HFF-Myc (cell line): ENCODE measurements around the gene CARS1.

Experiments used
- DNase-seq: peaks from one replicate; pipeline ENCODE4 v3.0.0-alpha.2; 2011; ENCODE audit warnings: low read depth; ENCODE audit errors: extremely low read depth
- H3K4me3 ChIP-seq: replicated peaks from 2 replicates; pipeline ENCODE4 v1.5.1; 2011; ENCODE audit warnings: low read depth, mild to moderate bottlenecking, control low read depth, low read length
- TF ChIP-seq, protein P1 (sequence below): IDR thresholded peaks from 2 replicates; pipeline ENCODE4 v1.5.1; 2012; ENCODE audit warnings: mild to moderate bottlenecking, low read depth, low read length, control low read depth; ENCODE audit errors: missing control alignments

Gene CARS1

DNA sequence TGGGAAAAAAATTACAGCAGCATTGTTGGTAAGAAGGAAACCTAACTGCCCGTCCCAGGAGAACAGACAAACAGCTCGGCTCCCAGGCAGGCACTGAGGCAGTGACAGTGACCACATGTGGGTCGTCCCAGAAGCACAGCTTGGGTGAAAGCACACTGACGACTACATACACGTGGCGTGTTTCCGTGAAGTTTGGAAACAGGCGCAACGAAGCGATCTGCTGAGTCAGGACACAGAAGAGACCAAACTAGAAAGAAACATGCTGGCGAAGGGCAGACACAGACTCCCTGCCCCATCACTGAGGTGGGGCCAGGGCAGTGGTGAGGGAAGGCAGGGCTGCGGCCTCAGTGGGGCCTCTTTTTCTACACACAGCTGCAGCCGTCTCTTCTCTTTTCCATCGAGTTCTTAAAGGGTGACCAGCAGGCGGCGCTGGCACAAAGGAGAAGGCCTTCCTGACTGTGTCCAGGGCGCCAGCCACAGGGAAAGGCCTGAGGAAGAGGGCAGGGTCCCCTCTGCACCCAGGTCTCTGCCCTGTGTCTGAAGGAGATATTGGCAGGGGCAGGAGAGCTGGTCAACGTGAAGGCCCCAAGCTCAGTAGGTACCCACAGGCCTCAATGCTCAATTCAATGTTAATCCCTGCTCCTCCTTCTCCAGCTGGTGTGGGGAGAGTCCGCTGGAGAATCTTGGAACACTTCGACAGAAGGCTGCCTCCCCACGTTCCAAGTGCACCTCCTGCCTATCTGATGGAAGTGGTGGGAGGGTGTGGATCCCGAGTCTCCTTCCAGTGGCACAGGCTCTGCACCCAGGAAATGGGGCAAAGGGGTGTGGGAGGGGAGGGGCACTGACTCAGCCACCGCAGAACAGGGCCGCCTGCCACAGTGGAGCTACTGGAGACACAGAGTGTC lies 19.9 kb downstream of the CARS1 start:
- no peak overlapping the region for H3K4me3 ChIP-seq
- no peak for DNase-seq
- TF ChIP-seq, protein P1, sequence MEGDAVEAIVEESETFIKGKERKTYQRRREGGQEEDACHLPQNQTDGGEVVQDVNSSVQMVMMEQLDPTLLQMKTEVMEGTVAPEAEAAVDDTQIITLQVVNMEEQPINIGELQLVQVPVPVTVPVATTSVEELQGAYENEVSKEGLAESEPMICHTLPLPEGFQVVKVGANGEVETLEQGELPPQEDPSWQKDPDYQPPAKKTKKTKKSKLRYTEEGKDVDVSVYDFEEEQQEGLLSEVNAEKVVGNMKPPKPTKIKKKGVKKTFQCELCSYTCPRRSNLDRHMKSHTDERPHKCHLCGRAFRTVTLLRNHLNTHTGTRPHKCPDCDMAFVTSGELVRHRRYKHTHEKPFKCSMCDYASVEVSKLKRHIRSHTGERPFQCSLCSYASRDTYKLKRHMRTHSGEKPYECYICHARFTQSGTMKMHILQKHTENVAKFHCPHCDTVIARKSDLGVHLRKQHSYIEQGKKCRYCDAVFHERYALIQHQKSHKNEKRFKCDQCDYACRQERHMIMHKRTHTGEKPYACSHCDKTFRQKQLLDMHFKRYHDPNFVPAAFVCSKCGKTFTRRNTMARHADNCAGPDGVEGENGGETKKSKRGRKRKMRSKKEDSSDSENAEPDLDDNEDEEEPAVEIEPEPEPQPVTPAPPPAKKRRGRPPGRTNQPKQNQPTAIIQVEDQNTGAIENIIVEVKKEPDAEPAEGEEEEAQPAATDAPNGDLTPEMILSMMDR = peak; percentile 79

DNA sequence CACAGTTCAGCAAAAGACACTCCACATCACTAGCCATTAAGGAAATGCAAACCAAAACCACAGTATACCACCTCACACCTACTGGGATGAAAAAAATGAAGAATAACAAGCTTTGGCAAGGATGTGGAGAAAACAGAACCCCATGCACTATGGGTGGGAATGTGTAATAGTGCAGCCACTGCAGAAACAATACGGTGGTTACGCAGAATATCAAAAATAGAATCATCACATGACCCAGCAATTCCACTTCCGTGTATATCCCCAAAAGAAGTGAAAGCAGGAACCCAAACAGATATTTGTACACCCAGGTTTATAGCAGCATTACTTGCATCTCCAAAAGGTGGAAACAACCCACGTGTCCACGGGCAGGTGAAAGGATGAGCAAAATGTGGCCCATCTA lies 20.8 kb downstream of the CARS1 start:
- TF ChIP-seq, protein P1 = no peak
- H3K4me3 ChIP-seq = no peak overlapping the region
- no peak for DNase-seq

DNA sequence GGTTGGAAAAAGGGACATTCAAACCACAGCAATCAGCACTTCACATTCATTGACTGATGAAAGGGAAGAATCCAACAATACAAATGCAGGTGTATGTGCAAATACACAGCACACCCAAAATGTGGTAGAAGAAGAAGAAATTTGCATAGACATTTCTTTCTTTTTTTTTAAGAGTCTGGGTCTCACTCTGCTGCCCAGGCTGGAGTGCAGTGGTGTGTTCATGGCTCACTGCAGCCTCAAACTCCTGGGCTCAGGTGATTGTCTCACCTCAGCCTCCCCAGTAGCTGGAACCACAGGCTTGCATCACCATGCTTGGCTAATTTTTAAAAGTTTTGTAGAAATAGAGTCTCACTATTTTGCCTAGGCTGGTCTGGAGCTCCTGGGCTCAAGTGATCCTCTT lies 21.9 kb downstream of the CARS1 start:
- no peak overlapping the region for H3K4me3 ChIP-seq
- DNase-seq = no peak
- TF ChIP-seq, protein P1 = no peak

DNA sequence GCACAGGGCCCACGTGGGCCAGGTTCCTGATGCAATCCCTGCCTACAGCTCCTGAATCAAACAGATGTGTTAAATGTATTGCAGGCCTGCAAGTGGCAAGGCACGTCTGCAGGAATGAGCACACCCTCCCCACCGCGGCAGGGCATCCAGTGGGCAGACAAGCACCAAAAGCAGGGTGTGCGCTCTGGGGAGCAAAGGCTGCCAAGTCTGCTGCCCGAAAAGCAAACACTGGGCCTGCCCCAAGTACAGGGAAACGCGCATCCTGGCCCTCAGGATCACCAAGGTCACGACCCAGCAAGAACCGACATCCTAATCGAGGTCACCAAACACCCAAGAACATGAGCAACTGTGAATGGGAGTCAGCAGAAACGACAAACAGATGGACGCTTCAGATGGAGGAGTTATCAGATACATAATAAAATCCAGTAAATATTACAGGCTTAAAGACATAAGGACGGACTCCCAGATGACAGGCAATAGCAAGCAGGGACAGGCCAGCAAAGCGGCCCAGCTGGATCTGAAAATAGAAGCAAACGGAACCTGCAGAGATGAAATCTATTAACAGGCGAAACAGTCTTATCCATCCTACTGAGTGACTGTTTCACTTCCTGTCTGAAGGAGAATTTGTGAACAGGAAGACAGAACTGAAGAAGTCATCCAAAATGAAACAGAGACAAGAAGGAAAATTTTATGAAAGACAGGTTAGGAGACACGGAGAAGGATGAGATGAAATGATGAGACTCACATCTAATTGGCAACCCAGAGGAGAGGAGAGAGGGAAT lies 26.7 kb downstream of the CARS1 start:
- no peak overlapping the region for H3K4me3 ChIP-seq
- TF ChIP-seq, protein P1 = no peak
- no peak for DNase-seq

DNA sequence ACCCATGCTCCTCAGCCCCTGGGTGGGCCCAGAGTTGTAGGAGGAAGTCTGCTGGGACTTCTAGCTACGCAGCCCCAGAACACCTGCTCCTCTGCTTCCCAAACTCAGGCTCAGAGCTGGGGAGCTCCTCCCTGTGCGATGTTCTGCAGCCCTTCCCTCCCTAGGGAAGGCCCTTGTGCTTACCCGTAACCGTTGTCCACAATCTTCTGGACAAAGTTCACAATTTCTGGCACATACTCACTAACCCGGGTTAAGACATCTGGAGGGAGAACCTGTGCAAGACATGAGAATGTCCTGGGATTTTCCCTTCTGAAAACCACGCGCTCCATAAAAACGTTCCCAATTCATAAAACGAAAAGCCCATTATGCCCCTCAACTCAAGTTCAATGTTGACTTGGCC lies 28.4 kb downstream of the CARS1 start:
- H3K4me3 ChIP-seq = no peak overlapping the region
- TF ChIP-seq, protein P1 = no peak
- no peak for DNase-seq

DNA sequence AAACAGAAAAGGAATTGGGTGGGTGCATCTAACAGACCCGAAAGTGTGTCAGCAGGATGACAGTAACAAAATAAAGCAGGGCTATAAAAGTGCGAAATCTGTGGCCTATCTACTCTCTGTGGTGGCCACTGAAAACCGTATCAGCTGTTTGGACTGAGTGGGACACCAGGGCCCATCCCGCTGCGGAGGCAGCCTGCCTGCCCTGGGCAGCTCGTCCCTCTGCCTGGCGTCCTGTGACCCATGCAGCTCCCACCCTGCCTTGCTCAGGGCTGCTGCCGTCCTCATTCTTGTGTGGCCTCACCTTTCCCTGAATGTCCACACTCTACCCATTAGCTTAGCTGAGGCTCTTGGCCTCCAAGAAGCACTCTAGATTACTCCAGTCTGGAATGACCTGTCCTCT lies 30.4 kb downstream of the CARS1 start:
- H3K4me3 ChIP-seq = no peak overlapping the region
- TF ChIP-seq, protein P1 = no peak
- DNase-seq = no peak
